Measurements from ENCODE around the gene CCNYL1.

- TF ChIP-seq POLR2A (IDR thresholded peaks at IDR 0.05; ENCODE audit: low read depth, low read length) (no peak), POLR2AphosphoS5 (IDR thresholded peaks at IDR 0.05; ENCODE audit: low read depth, low read length) (no peak)
Measured at GRCh38 chr2:207720517-207721187, 9.2 kb downstream of the CCNYL1 start.

Measured in GM12891 (cell line).